Epithelial cell of prostate (primary cell): Measurements from ENCODE around the gene TSPAN10.

ENCODE experiments used
- DNase-seq: peaks from one replicate; pipeline ENCODE4 v3.0.0-alpha.2; 2011; ENCODE audit warnings: low read depth, low spot score
- H3K27ac ChIP-seq: fragments of 450-650 bp; 2 replicates; pipeline ENCODE4 v1.5.1; 2017; ENCODE audit warnings: mild to moderate bottlenecking

Gene TSPAN10

DNA sequence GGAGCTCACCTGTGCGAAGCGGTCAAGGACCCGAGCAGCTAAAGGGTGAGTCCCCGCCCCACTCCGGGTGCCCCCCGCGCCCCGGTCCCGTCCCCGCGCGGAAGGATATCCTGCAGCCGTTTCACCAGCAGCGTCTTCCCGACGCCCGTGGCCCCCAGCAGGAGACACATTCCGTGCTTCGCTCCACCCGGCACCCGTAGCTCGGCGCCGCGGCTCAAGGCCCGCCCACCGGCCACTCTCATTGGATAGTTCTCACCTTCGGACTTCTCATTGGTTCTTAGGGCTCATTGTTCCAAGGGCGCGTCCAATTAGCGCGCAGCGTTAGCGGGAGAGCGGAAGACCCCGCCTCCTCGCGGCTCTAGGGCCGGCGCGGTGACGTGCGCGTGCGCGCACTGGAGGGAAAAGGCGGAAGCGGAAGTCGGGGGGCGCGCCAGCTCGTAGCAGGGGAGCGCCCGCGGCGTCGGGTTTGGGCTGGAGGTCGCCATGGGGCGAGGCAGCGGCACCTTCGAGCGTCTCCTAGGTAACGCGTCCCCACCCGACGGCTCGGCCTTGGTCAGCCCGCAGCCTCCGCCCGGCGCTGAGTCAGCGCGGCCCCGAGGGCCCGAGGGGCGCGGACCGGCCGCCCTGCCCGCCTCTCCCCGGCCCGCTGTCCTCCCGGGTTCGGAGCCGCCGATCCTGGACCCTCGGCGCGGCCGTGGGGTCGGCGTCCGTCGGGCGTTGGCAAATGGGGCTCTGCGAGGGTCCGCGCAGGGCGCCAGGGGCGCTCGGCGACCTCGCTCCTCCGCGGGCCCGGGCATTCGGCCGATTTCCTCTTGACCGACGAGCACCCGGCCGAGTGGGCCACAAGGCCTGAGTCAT is 46.8 kb downstream of the TSPAN10 start, which contains the start of the genes ARL16 and HGS:
ARL16 (minus strand) TSS at position 214 of the 858 bp plus-strand sequence; CDS start at position 170, 44 bp downstream.
HGS (plus strand) TSS at position 428 of the 858 bp plus-strand sequence; CDS start at position 484, 56 bp downstream.
- peak; percentile 93 for DNase-seq
- peak within 1 kb of the TSS; percentile 98 for H3K27ac ChIP-seq

- peak; percentile 34 for DNase-seq
- peak overlapping the region; percentile 98 for H3K27ac ChIP-seq
These were observed 47.5 kb downstream of the TSPAN10 start for GRCh38 chr17:81684442-81684911.

DNA sequence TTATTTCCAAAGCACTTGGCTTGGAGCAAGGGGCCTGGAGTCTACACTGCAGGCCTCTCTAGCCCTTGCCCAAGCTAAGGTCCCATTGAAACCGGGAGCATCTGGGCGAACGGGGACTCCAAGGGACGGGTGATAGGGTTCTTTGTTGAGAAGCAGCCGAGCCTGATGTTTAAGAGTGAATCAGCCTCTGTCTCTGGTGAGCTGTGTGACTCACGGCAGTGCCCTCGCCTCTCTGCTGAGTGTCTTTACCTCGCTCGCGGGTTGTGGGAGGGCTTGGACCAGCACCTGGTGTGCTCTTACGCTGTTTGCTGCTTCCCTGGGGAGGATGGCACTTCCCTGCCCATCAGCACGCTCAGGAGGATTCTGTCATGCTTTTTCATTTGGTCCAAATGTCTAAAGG is 48.1 kb downstream of the TSPAN10 start:
- peak overlapping the region; percentile 98 for H3K27ac ChIP-seq
- peak; percentile 63 for DNase-seq

GRCh38 chr17:81686614-81687013 is 49.6 kb downstream of the TSPAN10 start:
- H3K27ac ChIP-seq: no peak overlapping the region

GRCh38 chr17:81687770-81688541 is 51.0 kb downstream of the TSPAN10 start:
- no peak overlapping the region for H3K27ac ChIP-seq
- no peak for DNase-seq

More at GRCh38 chr17:81686614-81687013, 49.6 kb downstream of the TSPAN10 start:
- DNase-seq: no peak

DNA sequence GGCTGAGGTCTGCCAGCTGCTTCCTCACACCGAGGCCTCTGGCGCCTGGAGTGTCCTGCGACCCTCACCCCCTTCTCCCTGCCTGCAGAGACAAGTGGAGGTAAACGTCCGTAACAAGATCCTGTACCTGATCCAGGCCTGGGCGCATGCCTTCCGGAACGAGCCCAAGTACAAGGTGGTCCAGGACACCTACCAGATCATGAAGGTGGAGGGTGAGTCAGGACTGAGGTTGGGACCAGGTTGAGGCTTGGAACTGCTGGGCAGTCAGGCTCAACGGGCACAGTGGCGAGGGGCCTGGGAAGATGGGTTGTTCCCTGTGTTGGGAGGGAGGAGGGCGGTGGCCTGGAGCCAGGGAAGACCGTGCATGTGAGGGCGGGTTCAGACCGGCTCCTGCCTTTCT is 51.6 kb downstream of the TSPAN10 start:
- no peak overlapping the region for H3K27ac ChIP-seq
- DNase-seq: no peak

DNA sequence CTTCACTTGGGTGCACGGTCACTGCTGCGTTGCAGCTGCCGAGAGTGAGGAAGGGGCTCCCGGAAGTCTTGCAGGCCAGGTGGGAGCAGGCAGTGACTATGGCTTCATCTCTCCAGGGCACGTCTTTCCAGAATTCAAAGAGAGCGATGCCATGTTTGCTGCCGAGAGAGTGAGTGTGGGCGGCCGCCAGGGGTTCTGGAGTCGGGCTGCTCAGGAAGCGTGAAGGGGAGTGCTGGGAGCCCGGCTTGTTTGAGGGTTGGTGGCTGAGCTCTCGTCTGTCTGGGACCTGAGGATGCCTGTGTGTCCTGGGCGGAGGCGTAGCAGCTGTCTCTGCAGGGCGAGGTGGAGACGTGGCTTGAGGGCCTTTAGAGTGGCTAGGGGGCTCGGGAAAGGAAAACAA is 53.1 kb downstream of the TSPAN10 start:
- H3K27ac ChIP-seq: no peak overlapping the region
- no peak for DNase-seq

GRCh38 chr17:81690549-81690948 is 53.6 kb downstream of the TSPAN10 start:
- H3K27ac ChIP-seq: no peak overlapping the region
- DNase-seq: no peak

DNA sequence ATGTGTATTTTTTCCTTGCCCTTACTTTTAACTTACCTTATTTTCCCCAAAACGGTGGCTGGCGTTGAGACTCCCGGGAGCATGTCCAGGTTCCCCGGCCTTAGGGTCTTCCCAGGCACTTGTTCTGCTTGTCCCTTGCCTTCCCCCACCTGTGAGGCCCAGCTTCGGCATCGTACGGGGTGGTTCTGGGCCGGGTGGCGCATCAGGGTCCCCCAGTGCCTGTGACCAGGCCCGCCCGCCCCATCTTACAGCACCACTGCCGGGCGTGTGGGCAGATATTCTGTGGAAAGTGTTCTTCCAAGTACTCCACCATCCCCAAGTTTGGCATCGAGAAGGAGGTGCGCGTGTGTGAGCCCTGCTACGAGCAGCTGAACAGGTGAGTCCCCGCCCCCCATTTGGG is 54.2 kb downstream of the TSPAN10 start:
- no peak for DNase-seq
- H3K27ac ChIP-seq: no peak overlapping the region

DNA sequence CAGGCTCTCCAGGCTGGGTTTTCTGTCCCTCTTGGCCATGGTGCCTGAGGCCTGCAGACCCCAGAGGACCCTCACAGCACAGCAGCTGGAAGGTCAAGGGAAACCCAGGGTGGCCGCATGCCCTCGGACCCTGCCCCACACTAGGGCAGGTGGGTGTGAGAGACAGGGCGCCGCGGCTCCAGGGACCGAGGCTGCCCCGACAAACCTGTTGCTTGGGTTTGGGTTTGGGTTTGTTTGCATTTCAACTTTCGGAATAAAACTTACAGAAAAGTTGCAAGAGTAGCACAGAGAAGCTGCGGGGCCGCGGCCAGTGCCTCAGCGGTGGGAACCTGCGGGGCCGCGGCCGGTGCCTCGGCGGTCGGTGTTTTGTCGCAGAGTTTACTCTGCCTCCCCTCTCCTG is 54.6 kb downstream of the TSPAN10 start:
- no peak overlapping the region for H3K27ac ChIP-seq
- DNase-seq: no peak

DNA sequence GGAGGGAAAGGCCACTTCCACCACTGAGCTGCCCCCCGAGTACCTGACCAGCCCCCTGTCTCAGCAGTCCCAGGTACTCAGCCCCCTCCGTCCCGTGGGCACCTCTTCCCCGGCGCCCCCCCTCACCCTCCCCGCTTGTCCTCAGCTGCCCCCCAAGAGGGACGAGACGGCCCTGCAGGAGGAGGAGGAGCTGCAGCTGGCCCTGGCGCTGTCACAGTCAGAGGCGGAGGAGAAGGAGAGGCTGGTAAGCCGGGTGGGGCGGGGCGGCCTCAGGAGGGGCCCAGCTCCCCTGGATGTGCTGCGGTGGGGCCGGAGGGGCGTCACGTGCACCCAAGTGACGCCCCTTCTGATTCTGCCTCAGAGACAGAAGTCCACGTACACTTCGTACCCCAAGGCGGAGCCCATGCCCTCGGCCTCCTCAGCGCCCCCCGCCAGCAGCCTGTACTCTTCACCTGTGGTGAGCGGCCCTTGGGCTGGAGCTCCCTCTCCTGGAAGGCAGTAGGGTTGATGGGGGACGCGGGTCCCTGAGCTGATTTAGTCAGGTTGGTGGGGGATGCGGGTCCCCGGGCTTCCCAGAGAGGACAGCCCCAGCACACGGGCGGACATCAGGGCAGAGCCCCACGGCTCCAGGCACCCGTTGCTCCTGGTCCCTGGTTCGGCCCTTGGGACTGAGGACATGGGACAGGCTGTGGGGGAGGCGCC is 56.7 kb downstream of the TSPAN10 start:
- no peak overlapping the region for H3K27ac ChIP-seq

GRCh38 chr17:81694810-81695209 is 57.8 kb downstream of the TSPAN10 start:
- DNase-seq: no peak
- no peak overlapping the region for H3K27ac ChIP-seq

More for the DNA sequence above, 56.7 kb downstream of the TSPAN10 start:
- DNase-seq: no peak

GRCh38 chr17:81695211-81695610 is 58.2 kb downstream of the TSPAN10 start:
- H3K27ac ChIP-seq: no peak overlapping the region

GRCh38 chr17:81695801-81696200 is 58.8 kb downstream of the TSPAN10 start:
- no peak overlapping the region for H3K27ac ChIP-seq
- DNase-seq: no peak

More at GRCh38 chr17:81695211-81695610, 58.2 kb downstream of the TSPAN10 start:
- no peak for DNase-seq

DNA sequence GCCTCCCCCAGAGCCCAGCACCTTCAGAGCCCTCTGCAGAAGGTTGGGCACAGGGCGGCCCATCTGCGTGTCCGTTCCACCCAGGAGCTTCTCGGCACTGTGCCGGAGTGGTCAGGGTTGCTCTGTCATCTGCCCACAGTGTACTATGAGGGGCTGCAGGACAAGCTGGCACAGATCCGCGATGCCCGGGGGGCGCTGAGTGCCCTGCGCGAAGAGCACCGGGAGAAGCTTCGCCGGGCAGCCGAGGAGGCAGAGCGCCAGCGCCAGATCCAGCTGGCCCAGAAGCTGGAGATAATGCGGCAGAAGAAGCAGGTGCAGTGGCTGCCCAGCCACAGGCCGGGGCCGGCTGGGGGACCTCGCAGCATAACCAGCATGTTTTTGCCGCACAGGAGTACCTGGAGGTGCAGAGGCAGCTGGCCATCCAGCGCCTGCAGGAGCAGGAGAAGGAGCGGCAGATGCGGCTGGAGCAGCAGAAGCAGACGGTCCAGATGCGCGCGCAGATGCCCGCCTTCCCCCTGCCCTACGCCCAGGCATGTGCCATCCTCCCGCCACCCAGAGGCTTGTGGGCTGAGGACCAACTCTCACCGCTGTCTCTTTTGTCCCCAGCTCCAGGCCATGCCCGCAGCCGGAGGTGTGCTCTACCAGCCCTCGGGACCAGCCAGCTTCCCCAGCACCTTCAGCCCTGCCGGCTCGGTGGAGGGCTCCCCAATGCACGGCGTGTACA is 59.4 kb downstream of the TSPAN10 start:
- DNase-seq: no peak
- H3K27ac ChIP-seq: no peak overlapping the region

- no peak for DNase-seq
- no peak overlapping the region for H3K27ac ChIP-seq
These were observed 60.5 kb downstream of the TSPAN10 start for GRCh38 chr17:81697261-81698044.
